ENCODE data around the gene FAIM.
A peak's percentile ranks its signal among the peaks of the same experiment; 100 is the strongest.
"Not testable (repeated sequence)": the region's sequence is repeated elsewhere in the genome, so short reads cannot be mapped to it uniquely, and the experiment has no call there.

FAIM gene, protein sequence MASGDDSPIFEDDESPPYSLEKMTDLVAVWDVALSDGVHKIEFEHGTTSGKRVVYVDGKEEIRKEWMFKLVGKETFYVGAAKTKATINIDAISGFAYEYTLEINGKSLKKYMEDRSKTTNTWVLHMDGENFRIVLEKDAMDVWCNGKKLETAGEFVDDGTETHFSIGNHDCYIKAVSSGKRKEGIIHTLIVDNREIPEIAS

DNA sequence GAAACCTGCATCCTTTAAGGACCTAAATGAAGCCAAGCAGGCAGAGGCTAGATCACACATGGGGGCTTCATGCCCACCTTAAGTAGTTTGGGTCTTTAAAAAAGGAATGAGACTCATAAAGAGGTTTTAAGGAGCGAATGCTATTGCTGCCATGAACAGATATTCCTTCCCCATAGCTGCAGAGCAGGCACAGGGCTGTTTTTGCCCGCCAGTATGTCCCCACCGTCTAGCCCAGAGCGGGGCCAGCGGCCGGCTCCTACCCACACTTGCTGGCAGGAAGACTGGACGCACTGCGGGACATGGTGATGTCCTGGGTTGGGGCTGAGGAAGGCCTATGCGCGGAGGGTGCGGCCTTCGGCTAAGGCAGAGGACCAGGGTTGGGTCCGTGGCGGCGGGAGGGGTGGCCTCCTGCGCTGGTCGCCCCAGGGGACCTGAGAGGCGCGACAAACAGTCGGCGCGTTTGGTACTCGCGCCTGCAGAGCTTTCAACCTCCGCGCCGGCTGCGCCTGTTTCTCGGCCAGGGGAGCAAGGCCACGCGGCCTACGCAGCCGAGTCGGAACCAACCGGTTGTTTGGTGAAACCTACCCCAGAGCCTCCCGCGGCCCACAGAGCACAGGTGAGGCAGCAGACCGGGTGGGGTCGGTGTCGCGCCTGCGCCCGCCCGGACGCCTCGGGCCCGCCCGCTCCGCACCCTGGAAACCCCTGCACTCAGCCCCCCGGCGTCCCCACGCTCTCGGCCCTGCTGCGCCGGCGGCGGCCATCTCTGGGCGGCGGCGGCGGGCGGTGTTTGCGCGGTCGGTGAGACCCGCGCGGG lies at the start of gene FAIM:
Gene FAIM (plus strand): TSS at position 450 of the 814 bp plus-strand sequence. CDS start 10,956 bp downstream, outside the sequence.
- DNase-seq (ENCODE audit: low read depth) = peak; percentile 40

DNA sequence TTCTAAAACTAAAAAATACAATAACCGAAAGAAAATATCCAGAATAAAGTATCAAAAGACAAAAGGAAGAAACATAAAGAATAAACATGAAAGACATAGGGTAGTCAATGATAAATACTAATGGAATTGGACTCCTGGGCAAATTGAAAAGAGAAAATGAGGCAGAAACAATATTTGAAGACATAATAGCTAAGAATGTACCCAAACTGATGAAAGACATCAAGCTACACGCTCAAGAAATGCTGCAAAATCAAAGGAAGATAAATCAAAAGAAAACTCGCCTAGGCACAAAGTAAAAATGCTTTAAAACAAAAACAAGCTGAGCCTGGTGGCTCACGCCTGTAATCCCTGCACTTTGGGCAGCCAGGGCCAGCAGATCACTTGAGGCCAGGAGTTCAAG lies 49.4 kb upstream of the FAIM start:
- DNase-seq (ENCODE audit: low read depth) = no peak

DNA sequence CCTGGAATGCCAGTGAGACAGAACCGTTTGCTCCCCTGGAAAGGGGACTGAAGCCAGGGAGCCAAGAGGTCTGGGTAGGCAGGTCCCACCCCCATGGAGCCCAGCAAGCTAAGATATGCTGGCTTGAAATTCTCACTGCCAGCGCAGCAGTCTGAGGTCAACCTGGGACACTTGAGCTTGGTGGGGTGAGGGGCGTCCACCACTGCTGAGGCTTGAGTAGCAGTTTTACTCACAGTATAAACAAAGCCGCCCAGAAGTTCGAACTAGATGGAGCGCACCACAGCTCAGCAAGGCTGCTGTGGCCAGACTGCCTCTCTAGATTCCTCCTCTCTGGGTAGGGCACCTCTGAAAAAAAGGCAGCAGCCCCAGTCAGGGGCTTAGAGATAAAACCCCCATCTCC lies 48.1 kb upstream of the FAIM start:
- DNase-seq (ENCODE audit: low read depth) = no peak

DNA sequence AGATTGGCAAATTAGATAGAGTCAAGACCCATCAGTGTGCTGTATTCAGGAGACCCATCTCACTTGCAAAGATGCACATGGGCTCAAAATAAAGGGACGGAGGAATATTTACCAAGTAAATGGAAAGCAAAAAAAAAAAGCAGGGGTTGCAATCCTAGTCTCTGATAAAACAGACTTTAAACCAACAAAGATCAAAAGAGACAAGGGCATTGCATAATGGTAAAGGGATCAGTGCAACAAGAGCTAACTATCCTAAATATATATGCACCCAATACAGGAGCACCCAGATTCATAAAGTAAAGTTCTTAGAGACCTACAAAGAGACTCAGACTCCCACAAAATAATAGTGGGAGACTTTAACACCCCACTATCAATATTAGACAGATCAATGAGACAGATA lies 45.7 kb upstream of the FAIM start:
- DNase-seq (ENCODE audit: low read depth) = not testable (repeated sequence)

DNA sequence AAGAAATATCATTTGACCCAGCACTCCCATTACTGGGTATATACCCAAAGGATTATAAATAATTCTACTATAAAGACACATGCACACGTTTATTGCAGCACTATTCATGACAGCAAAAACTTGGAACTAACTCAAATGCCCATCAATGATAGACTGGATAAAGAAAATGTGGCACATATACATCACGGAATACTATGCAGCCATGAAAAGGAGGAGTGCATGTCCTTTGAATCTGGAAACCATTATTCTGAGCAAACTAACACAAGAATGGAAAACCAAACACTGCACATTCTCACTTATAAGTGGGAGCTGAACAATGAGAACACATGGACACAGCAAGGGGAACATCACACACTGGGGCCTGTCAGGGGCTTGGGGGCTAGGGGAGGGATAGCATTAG lies 42.3 kb upstream of the FAIM start:
- DNase-seq (ENCODE audit: low read depth) = not testable (repeated sequence)

DNA sequence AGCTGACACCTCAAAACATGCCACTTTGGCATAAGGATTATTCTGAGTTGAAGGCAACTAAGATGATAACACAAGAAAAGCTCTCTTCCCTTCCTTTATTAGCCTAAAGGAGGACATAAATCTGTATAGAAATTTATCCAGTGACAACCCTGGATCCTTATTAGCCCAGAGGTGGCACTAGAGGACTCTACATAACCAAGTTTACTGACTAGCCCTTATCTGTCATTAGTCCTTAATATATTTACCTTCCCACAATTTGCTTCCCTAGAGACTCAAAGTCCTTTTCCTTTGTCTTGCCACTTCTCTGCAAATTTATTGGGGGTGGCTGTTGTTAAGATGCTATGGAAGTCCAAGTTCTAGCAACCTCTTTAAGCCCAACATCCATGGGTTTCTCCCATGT lies 41.2 kb upstream of the FAIM start:
- DNase-seq (ENCODE audit: low read depth) = no peak

DNA sequence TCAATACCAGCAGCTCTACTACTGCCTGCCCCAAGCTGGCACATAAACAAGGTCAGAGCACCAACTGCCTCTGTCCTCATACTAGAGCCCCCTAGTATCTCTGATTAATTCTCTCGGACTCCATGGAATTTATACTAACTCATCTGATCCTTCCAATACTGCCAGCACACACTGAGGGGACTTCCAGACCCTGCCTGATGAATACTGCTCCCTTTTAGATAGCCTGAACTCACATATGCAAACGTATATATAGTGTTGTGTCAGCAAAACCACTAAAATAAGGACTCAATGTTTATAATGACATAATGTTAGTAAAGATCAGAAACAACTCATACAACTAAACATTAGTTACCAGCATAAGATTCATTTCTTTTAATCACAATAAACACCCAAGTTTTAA lies 39.5 kb upstream of the FAIM start:
- no peak for DNase-seq (ENCODE audit: low read depth)

DNA sequence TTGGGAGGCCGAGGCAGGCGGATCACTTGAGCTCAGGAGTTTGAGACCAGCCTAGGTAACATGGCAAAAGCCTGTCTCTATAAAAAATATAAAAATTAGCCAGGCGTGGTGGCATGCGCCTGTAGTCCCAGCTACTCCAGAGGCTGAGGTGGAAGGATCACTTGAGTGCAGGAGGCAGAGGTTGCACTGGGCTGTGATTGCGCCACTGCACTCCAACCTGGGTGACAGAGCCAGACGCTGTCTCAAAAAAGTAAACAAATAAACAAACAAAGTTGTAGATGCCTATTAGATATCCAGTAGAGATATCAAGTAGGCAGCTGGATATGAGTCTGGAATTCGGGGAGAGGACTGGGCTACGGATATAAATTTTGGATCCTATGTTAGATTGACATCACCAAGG lies 38.9 kb upstream of the FAIM start:
- not testable (repeated sequence) for DNase-seq (ENCODE audit: low read depth)

DNA sequence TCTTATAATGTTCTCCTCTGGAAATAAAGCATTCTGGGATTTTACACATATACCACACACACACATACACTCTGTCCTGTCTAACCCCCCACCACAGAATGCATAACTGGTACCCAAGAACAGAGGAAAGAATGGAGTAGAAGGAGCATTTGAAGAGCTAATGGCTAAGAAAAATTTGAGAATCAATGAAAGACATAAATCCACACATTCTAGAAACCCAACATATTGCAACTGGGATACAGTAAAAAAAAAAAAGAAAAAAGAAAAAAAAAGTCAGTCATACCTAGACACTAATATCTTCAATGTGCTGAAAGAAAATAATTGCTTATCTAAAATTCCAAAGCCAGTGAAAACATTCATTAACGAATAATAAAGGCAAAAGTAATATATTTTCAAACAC lies 35.4 kb upstream of the FAIM start:
- DNase-seq (ENCODE audit: low read depth) = no peak

DNA sequence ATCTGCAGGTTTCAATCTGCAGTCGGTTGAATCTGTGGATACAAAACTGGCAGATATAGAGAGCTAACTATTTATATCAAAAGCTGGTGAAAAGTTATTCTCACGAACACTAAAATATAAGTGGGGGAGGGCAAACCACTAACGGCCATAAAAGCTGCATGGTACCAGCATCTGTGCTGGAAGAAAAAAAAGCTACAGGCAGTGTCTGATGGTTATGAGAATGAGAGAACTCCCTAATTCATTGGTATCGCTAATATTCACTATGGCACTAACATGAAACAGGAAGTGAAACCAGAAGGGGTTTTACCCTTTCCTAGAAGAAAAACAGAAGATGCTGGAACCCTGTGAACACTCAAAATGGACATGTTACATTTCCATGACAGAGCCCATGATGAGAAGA lies 30.4 kb upstream of the FAIM start:
- no peak for DNase-seq (ENCODE audit: low read depth)

DNA sequence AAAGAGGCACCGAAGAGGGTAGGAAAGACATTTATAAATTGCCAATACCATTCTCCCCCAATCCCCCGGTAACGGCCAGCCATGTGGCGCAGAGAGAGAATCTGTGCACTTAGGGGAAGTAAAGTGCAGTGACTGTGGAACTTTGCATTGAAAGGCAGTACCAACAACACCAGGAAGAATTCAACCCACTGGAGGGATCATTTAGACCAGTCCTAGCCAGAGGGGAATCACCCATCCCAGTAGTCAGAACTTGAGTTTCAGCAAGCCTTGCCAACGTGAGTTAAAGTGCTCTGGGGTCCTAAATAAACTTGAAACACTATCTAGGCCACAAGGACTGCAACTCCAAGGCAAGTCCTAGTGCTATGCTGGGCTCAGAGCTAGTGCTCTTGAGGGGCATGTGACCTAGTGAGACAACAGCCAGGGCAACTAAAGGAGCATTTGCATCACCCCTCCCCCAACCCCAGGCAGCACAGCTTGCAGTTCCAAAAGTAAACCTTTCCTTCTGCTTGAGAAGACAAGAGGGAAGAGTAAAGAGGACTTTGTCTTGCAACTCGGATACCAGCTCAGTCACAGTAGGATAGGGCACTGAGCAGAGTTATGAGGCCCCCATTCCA lies 29.5 kb upstream of the FAIM start:
- no peak for DNase-seq (ENCODE audit: low read depth)

DNA sequence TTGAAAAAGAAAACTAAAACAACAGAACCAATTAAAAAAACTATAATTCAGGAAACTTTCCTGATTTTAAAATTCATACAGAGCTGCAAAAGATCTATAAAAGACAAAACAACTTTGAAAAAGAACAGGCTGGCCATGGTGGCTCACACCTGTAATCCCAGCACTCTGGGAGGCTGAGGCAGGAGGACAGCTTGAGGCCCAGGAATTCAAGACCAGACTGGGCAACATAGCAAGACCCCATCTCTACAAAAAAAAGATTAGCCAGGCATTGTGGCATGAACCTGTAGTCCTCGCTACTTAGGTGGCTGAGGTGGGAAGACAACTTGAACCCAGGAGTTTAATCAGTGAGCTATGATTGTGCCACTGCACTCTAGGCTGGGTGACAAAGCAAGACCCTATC lies 21.2 kb upstream of the FAIM start:
- no peak for DNase-seq (ENCODE audit: low read depth)

DNA sequence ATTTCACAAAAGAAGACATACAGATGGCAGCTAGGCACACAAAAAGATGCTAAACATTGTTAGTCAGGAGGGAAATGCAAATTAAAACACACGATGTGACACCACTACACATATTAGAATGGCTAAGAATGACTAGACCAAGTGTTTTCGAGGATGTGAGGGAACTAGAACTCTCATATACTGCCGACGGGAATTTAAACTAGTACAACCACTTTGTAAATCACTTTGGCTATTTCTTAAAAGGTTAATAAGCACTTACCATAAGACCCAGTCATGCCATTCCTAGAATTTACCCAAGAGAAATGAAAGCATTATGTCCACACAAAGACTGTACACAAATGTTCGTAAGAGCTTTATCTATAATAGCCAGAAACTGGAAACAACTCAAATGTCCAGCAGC lies 20.1 kb upstream of the FAIM start:
- no peak for DNase-seq (ENCODE audit: low read depth)

DNA sequence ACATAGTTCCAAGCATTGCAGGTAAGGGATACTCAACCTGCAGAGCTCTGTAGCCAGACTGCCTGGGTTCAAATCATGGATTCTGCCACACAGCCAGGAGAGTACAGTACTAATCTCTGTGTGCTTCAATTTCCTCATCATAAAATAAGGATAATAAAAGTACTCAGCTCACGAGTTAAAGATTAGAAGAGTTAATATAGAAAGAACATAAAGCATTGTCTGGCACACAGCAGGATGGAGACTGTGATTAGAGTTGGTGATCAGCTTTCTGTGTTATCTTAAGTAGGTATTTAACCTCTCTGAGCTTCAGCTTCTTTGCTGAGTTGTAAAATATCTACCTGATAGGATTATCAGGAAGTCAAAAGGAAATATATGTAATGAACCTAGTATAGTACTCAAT lies 17.2 kb upstream of the FAIM start:
- no peak for DNase-seq (ENCODE audit: low read depth)

DNA sequence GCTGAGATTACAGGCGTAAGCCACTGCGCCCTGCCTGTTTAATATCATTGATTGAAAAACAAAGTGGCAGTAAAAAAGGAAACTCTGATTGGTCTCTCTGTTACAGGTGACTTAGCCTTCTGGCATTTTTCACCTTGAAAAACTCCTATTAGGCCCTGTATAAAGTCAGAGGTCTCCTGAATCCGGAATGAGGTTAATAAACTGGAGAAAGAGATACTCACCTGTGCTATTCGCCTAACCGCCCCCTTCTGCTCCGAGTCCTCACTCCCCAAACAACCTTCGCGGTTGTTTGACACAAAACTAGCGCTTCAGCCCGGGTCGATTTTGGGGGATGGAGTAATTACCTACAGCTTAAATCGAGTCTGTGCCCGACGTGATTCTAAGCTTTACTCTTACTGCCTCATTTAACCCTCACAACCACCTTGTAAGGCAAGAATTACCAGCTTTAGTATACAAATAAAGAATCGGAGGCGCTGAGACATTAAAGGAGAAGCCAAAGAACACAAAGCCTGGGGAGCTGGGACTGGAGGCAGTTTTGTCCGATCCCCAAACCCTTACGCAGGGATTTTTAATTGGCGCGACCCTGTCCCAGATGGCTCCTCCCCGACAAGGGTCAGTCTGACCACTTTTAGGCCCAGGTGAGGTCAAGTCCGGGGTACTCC lies 15.0 kb upstream of the FAIM start:
- DNase-seq (ENCODE audit: low read depth) = no peak

DNA sequence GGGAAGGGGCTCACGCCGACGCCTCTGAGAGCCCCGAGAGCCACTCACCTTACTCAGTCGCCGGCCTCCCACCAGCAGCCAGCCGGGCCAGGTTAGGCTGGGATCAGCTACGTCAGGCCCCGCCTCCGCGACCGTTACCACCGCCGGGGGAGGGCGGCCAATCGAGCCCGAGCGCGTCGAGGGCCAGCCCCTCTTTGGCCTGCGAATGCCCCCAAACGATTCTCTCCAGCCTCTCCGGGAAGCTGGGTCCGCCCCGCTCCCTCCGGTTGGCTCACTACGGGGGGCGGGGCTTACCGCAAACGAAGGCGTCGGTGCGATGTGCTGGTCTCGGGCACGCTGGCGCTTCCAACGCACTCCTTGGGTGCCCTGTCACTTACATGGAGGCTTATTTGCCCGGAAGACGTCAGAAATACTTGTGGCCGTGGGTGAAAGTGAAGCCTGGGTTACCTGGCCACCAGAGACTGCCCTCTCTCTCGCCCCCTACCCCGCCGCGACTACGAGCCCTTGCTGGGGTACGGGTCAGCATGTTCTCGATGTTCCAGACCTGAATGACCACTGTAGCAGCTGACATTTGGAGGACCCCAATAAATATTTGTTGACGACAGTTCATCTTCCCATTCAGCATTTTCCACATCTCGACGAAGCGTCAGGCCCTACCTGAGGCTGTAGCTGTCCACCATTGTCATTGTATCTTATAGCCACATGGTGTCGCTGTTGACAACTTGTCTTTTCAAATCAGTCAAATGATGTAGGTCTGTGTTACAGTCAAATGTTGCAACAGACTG lies 14.2 kb upstream of the FAIM start, which contains the start of gene CEP70:
Gene CEP70 (minus strand): TSS at position 111 of the 785 bp plus-strand sequence. CDS start 21,333 bp downstream, outside the sequence.
- peak; percentile 85 for DNase-seq (ENCODE audit: low read depth)

DNA sequence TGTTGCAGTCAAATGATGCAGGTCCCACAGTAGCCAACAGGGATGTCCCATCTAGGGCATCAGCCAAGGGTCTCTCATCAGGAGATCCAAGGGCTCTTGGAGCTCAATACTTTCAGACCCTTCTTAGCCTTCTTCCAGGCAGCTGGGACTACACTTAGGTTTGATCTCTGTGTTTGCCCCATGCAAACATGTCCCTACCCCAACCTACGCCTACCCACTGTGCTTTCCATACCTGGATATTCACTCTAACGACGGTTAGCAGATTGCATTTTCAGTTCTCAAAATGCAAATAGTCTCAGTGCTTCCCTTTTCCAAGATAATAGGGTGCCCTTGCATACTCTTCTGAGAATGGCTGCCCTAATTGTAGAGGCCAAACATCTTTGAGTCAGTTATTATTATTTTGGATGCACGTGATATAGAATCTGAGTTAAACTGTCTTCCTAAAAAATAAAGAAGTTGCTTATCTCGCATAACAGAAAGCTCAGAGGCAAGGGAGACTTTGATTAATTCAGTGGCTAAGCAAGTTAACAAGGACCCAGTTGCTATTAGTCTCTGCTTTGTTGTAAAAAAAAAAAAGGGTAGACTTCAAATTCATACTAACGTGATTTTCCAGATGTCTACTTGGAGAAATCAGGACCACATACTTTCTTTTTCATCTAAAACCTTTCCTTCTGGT lies 13.5 kb upstream of the FAIM start:
- DNase-seq (ENCODE audit: low read depth) = no peak

DNA sequence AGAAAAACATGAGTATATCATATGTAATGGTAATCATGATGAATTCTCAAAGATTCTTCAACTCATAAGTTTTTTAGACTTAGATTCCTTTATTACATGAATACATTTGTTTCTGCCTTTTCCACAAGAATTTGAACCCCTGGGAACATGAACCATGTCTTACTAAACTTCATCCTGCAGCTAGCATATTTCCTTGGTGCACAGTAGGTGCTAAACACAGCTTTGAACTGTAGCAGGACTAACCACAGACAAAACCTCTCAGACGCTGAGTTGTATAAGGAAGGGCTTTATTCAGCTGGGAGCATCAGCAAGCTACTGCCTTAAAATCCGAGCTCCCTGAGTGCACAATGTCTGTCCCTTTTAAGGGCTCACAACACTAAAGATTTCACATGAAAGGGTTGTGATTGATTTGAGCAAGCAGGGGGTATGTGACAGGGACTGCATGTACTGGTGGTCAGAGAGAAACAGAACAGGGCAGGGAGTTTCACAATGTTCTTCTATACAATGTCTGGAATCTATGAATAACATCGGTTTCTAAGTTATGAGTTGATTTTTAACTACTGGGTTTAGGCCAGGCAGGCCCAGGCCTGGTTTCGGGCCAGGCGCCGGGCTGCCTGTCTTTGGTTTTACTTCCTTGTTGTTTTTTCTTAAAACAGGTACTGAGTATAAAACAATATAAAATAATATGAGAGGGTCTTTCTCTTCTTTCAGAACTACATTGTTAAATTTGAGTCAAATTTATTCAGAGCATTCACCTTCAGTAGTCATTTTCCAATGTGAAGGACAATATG lies 11.2 kb upstream of the FAIM start:
- DNase-seq (ENCODE audit: low read depth) = not testable (repeated sequence)

DNA sequence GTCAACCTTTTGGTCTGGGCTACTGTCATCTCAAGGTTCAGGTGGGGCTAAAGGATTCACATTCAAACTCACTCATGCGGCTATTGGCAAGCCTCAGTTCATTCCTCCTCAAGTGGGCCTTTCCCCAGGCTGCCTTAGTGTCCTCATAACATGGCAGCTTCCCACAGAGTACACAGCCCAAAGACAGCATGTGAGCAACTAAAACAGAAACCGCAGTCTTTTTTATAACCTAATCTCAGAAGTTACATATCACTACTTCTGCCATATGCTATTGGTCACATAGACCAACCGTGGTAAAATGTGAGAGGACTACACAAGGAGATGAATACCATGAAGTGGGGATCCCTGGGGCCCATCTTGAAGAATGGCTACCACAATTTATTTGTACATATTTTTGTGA lies 10.0 kb upstream of the FAIM start:
- DNase-seq (ENCODE audit: low read depth) = no peak

DNA sequence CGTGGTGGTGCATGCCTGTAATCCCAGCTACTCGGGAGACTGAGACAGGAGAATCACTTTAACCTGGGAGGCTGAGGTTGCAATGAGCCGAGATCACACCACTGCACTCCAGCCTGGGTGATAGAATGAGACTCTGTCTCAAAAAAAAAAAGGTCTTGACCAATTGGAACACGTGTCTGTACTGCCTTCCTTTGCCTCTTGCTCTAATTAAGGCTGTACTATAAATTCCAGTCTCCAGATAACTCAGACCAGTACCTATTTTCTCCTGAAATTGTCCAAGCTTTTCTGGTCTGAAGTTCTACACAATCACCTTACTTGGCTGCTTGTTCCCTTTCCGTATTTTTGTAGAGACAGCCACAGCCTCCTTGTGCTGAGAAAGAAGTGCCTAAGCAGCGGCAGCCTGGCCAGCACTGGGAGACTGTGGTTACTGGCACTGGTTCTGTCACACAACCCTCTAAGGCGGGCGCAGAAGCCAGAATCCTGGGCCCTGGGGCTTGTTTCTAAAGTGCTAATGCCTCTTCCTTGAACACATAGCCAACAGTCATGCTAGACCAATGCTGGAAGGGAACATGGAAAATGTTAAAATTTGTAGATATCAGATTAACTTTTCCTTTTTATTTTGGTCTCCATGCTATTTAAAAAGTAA lies 8.3 kb upstream of the FAIM start:
- DNase-seq (ENCODE audit: low read depth) = no peak

All from activated gamma-delta T cell treated with anti-CD3 and anti-CD28 coated beads, Interleukin-2, amount 50 U/mL, for 16 hours (primary cell).